Neural cell (in vitro differentiated cells): Measurements from ENCODE around the gene FARP1. TPM values are rescaled to one million over a fixed set of nuclear protein-coding genes. Genes with fewer than 3 reads are reported as not detected.

Source experiments
- H2AFZ ChIP-seq: fragments of 200-600, 300-800 bp; sonication (generic), shearing (Covaris generic); 2 replicates; pipeline ENCODE4 v1.6.0; 2014; ENCODE audit warnings: low read depth, mild to moderate bottlenecking, antibody characterized with exemption, low read length, moderate library complexity
- H3F3A ChIP-seq: fragments of 200-600 bp; shearing (Covaris generic); 2 replicates; pipeline ENCODE4 v1.6.1; 2016; ENCODE audit warnings: mild to moderate bottlenecking, moderate library complexity, mixed read lengths, antibody characterized with exemption, low read length; ENCODE audit not compliant: insufficient read depth, poor library complexity, severe bottlenecking
- H3K27ac ChIP-seq: fragments of 200-600, 300-800 bp; sonication (generic), shearing (Covaris generic); 2 replicates; pipeline ENCODE4 v1.5.1; 2014; ENCODE audit warnings: mild to moderate bottlenecking, low read length, moderate library complexity
- H3K27me3 ChIP-seq: fragments of 300-800, 200-600 bp; sonication (generic), shearing (Covaris generic); 2 replicates; pipeline ENCODE4 v1.6.0; 2014; ENCODE audit warnings: mild to moderate bottlenecking, low read depth, low read length, moderate library complexity; ENCODE audit not compliant: insufficient read depth
- H3K36me3 ChIP-seq: fragments of 300-800, 200-600 bp; sonication (generic), shearing (Covaris generic); 2 replicates; pipeline ENCODE4 v1.5.1; 2014; ENCODE audit warnings: mild to moderate bottlenecking, antibody characterized with exemption, low read length, moderate library complexity; ENCODE audit not compliant: insufficient read depth
- H3K4me2 ChIP-seq: fragments of 300-800, 200-600 bp; sonication (generic), shearing (Covaris generic); 2 replicates; pipeline ENCODE4 v1.6.0; 2014; ENCODE audit warnings: mild to moderate bottlenecking, low read length
- H3K4me3 ChIP-seq: fragments of 300-800, 200-600 bp; sonication (generic), shearing (Covaris generic); 2 replicates; pipeline ENCODE4 v1.5.1; 2014; ENCODE audit warnings: mild to moderate bottlenecking, low read length, moderate library complexity
- H3K79me2 ChIP-seq: fragments of 200-600 bp; shearing (Covaris generic); replicated peaks from 2 replicates; pipeline ENCODE4 v1.6.0; 2014; ENCODE audit warnings: mild to moderate bottlenecking, low read length, moderate library complexity; ENCODE audit not compliant: insufficient read depth
- H3K9ac ChIP-seq: fragments of 300-800, 200-600 bp; sonication (generic), shearing (Covaris generic); 2 replicates; pipeline ENCODE4 v1.6.1; 2016; ENCODE audit warnings: mild to moderate bottlenecking, low read length, mixed read lengths
- H3K9me2 ChIP-seq: fragments of 200-600 bp; shearing (Covaris generic); 2 replicates; pipeline ENCODE4 v1.6.1; 2016; ENCODE audit warnings: mild to moderate bottlenecking, low read length, mixed read lengths; ENCODE audit not compliant: insufficient read depth
- H3K9me3 ChIP-seq: fragments of 200-600, 300-800 bp; sonication (generic), shearing (Covaris generic); 2 replicates; pipeline ENCODE4 v1.6.1; 2016; ENCODE audit warnings: mild to moderate bottlenecking, mixed run types, low read length, moderate library complexity, mixed read lengths
- H4K20me1 ChIP-seq: fragments of 200-600 bp; shearing (Covaris generic); 2 replicates; pipeline ENCODE4 v1.6.1; 2016; ENCODE audit warnings: mild to moderate bottlenecking, mixed run types; ENCODE audit not compliant: insufficient read depth
- EP300 ChIP-seq: fragments of 450-650 bp; conservative IDR thresholded peaks from 2 replicates; pipeline ENCODE4 v1.6.1; 2014; ENCODE audit warnings: antibody characterized with exemption, mild to moderate bottlenecking, moderate library complexity; ENCODE audit not compliant: poor library complexity, severe bottlenecking
- EZH2 ChIP-seq: fragments of 200-600, 300-800 bp; shearing (Covaris generic), sonication (generic); IDR thresholded peaks from 2 replicates; pipeline ENCODE4 v1.6.1; 2014; ENCODE audit warnings: antibody characterized with exemption, low read length, borderline replicate concordance, mild to moderate bottlenecking; ENCODE audit not compliant: insufficient read depth, poor library complexity, severe bottlenecking
- MXI1 ChIP-seq: fragments of 450-650 bp; conservative IDR thresholded peaks from 2 replicates; pipeline ENCODE4 v1.6.1; 2014; ENCODE audit warnings: antibody characterized with exemption, mild to moderate bottlenecking; ENCODE audit not compliant: poor library complexity, severe bottlenecking
- POLR2AphosphoS5 ChIP-seq: IDR thresholded peaks from 2 replicates; pipeline ENCODE4 v1.6.1; 2012
- RAD21 ChIP-seq: fragments of 450-650 bp; conservative IDR thresholded peaks from 2 replicates; pipeline ENCODE4 v1.6.1; 2014; ENCODE audit warnings: antibody characterized with exemption, mild to moderate bottlenecking, moderate library complexity
- REST ChIP-seq: IDR thresholded peaks from 2 replicates; pipeline ENCODE4 v1.6.1; 2012; ENCODE audit warnings: borderline replicate concordance
- SMC3 ChIP-seq: fragments of 450-650 bp; conservative IDR thresholded peaks from 2 replicates; pipeline ENCODE4 v1.6.1; 2014; ENCODE audit warnings: antibody characterized with exemption, mild to moderate bottlenecking, moderate library complexity; ENCODE audit not compliant: poor library complexity
- TAF1 ChIP-seq: IDR thresholded peaks from 2 replicates; pipeline ENCODE4 v1.6.1; 2012; ENCODE audit warnings: low read depth
- polyA plus RNA-seq: library from polyadenylated mRNA; depleted of rRNA; stranded (reverse); fragments of >200 nt; gene quantifications from 2 replicates; pipeline ENCODE4 v1.2.3, GENCODE V29; 2014
- TF ChIP-seq, protein P1 (sequence below): fragments of 450-650 bp; IDR thresholded peaks from 2 replicates; pipeline ENCODE4 v1.5.1; 2014; ENCODE audit warnings: antibody characterized with exemption, mild to moderate bottlenecking, moderate library complexity; ENCODE audit not compliant: poor library complexity, severe bottlenecking

Gene FARP1
- polyA plus RNA-seq, 1 donor from 2014 or later, result 19.7 TPM

- Histone ChIP-seq H3K27me3 (no peaks in the 10 kb centered on the region), H4K20me1 (no peaks in the 10 kb centered on the region), H3K36me3 (no peaks in the 10 kb centered on the region), H3K9ac (no peak overlapping the region), H3K9me3 (no peaks in the 10 kb centered on the region), H3K79me2 (peaks cover 8% of the 10 kb centered on the region), H3K27ac (no peak overlapping the region), H3F3A (no peaks in the 10 kb centered on the region), H3K4me3 (no peak overlapping the region), H2AFZ (no peak overlapping the region), H3K9me2 (no peaks in the 10 kb centered on the region), H3K4me2 (no peak overlapping the region)
- TF ChIP-seq RAD21 (no peak), EZH2 (no peak), REST (no peak), EP300 (no peak), TAF1 (no peak), POLR2AphosphoS5 (no peak), SMC3 (no peak), MXI1 (no peak)
- TF ChIP-seq, protein P1, sequence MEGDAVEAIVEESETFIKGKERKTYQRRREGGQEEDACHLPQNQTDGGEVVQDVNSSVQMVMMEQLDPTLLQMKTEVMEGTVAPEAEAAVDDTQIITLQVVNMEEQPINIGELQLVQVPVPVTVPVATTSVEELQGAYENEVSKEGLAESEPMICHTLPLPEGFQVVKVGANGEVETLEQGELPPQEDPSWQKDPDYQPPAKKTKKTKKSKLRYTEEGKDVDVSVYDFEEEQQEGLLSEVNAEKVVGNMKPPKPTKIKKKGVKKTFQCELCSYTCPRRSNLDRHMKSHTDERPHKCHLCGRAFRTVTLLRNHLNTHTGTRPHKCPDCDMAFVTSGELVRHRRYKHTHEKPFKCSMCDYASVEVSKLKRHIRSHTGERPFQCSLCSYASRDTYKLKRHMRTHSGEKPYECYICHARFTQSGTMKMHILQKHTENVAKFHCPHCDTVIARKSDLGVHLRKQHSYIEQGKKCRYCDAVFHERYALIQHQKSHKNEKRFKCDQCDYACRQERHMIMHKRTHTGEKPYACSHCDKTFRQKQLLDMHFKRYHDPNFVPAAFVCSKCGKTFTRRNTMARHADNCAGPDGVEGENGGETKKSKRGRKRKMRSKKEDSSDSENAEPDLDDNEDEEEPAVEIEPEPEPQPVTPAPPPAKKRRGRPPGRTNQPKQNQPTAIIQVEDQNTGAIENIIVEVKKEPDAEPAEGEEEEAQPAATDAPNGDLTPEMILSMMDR, result no peak
Observed at GRCh38 chr13:98487016-98487415, 344.1 kb downstream of the FARP1 start.

GRCh38 chr13:98487522-98487921, 344.6 kb downstream of the FARP1 start:
- Histone ChIP-seq H3K27me3 (no peaks in the 10 kb centered on the region), H3K4me2 (no peak overlapping the region), H3K4me3 (no peak overlapping the region), H3K36me3 (no peaks in the 10 kb centered on the region), H3K27ac (no peak overlapping the region), H2AFZ (no peak overlapping the region), H4K20me1 (no peaks in the 10 kb centered on the region), H3K9me3 (no peaks in the 10 kb centered on the region), H3K79me2 (peaks cover 8% of the 10 kb centered on the region), H3K9me2 (no peaks in the 10 kb centered on the region), H3K9ac (no peak overlapping the region), H3F3A (no peaks in the 10 kb centered on the region)
- TF ChIP-seq MXI1 (no peak), POLR2AphosphoS5 (no peak), SMC3 (no peak), REST (no peak), RAD21 (no peak), EP300 (no peak), TAF1 (no peak), EZH2 (no peak)
- TF ChIP-seq, protein P1, result no peak
